NCI-H1105 treated with DMSO at 0.1 percent for 48 hours (cell line): ENCODE data around the gene ITFG1.
"Not testable (repeated sequence)": the region's sequence is repeated elsewhere in the genome, so short reads cannot be mapped to it uniquely, and the experiment has no call there.

Source experiments
- DNase-seq: peaks from one replicate; lab custom pipeline; 2025; lab: John Stamatoyannopoulos, UW

The ITFG1 gene

DNA sequence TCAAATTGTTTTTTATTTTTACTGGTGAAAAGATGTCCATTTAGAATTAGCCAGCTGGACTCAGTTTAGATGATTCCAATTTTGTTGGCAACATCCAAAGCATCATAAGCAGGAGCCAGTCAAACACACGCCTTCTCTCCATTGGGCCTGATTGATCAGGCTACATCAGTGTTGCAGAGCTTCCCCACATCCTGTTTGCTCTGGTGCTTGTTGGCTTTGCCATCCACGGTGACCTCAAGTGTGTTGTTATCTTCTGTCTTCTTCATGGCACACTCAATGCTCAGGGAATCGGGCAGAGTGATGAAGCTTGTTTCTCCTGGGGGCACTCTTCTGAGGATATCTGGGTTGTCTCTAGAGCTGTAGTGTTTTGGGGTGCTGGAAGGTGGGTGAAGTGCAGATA lies 310.8 kb downstream of the ITFG1 start:
- no peak for DNase-seq

DNA sequence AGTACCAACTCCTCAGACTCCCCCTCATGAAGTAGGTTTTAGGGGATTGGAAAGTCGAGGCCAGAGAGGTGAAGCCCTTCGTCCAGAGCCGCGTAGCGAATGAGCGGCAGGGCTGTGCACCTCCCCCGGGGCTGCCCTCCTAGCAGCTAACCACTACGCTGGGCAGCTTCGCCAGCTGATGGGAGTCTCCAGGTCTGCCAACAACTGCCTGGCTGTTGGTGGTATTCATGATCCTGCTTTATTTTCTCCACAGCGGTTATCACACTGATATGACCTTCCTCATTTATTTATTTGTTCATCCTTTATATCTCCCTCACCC lies 316.3 kb downstream of the ITFG1 start:
- DNase-seq, result no peak

DNA sequence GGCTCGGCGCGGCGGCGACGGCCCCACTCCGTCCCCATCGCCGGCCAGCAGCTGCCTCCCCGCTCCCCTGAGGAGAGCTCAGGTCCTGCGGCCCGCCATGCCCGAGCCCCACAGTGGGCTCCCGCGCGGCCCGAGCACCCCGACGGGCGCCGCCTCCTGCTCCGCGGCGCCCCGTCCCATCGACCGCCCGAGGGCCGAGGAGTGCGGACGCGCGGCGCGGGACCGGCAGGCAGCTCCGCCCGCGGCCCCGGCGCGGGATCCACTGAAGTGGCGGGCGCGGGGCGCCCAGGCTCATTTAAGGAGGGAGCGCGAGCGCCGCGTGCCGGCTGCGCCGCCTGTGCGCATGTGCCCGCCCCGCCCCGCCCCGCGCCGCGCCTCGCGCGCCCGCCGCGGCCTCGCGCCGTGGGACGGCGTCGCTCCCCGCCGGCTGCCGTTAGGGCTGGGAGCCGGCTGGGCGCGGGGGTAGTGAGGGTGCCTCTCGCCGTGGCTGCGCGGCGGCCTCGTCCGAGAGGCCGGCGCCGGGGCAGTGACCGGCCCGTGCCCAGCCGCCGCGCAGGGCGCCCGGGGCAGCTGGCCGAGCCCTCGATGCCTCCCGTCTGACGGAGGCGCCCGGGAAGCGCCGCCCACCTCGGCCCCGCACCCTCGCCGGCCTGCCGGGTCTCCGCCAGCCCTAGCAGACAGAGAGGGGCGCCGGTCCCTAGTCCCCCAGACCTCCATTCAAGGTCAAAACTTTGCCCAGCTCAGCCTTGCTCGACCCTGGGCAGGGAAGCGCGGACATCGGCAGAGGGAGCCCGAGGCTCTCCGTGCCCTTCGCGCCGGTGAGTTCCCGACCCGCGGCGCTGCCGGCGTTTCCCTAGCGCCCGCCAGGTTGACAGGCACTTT lies 316.9 kb downstream of the ITFG1 start, which contains the start of gene NETO2:
Gene NETO2 (minus strand): TSS at position 269 of the 882 bp plus-strand sequence. CDS start 333 bp downstream, outside the sequence.
- DNase-seq, result peak; percentile 71

DNA sequence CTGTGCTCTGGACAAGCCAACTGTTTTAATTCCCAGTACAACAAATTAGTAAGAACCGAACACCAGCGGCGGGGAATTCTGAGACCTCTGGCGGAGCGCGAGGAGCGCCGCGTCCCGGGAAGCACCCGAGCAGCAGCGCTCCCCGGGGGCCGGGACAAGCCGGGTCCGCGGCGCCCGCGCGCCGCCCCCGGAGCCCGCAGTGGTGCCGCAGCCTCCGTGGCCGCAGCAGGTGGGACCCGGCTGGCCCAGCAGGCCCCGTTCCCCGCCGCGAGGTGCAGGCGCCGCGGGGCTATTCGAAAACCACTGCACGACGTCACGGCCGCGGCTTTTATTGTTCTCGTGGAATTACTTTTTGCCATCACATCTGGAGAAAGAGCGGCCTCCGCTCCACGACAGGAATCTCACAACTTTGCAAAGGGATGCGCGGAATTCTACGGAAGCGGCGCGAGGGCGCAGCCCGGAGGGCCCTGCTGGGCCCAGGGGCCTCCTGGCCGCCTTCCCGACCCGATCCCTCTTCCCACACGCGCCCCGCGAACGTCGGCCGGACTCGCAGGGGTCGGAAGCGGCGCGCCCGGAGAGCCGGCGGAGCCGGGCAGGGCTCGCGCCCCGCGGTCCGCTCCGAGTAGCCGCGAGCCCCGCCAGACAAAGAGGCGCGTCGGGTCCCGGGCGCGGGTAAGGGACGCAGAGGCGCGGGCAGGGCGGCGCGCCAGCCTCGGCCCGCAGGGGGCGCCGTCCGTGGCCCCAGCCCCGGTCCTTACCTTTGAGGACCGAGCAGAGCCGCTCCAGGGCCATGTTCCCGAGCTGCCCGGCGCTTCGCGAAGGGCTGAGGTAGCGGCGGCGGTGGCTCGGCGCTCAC lies 317.8 kb downstream of the ITFG1 start:
- peak; percentile 76 for DNase-seq

DNA sequence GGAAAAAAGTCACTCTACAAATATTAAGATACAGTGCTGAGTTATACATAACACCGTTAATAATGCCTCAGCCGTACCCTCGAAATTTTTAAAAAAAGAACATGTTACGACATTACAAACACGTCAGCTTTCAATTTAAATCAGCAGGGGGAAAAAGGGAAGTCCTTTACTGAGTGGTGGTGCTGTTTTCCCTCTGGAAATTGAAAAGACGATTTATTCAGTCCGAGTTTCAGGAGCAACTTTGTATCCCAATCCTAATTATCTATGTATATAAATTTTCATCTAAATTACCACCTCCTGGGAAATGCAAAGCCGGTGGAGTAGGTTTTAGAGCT lies 318.4 kb downstream of the ITFG1 start:
- DNase-seq, result peak; percentile 51

DNA sequence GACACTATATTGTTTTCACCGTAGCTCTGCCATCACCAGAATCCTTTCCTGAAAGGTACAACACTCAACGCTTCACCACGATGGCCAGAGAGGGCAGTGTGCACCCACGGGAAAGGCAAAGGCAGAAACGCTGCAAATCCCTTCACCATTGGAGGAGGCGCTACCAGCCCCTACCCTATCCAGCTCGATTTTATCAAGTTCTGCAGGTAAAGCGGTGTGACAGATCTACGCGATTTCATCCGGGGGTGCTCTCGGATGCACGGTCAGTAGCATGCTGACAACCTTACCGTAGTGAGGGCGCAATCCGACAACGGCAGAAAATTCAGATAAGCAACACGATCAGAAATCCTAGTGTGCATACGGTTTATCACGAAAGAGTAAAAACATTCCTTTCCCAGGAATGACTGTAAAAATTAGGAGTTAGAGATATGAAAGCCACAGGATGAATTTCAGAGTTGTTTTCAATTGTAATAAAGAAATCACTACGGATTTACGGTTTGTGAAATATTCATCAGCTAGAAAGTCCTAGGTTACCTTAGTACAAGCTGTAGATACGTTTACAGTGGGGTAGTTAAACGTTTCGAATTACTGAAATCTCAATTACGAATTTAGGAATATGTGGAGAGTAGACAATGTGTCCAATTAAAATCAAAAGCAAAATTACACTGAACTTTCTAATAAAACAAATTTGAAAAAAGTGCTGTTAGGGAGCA lies 318.9 kb downstream of the ITFG1 start:
- peak; percentile 97 for DNase-seq

DNA sequence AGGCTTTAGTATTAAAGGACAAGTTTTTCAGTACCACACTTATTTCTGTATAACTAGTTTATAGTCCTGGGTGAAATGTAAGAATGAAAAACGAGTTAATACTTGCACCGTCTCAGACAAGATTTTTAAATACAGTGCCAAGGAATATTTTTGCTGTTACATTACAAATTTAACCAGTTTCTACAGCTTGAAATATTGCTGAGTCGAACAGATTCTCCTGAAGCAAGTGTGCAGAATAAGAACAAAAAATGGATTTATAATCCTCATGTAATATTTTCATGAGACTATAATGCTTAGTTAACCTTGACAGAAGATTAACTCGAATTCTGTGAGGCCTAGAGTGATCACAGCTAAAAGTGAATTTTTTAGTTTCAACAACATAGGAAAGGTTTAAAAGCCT lies 320.2 kb downstream of the ITFG1 start:
- no peak for DNase-seq

DNA sequence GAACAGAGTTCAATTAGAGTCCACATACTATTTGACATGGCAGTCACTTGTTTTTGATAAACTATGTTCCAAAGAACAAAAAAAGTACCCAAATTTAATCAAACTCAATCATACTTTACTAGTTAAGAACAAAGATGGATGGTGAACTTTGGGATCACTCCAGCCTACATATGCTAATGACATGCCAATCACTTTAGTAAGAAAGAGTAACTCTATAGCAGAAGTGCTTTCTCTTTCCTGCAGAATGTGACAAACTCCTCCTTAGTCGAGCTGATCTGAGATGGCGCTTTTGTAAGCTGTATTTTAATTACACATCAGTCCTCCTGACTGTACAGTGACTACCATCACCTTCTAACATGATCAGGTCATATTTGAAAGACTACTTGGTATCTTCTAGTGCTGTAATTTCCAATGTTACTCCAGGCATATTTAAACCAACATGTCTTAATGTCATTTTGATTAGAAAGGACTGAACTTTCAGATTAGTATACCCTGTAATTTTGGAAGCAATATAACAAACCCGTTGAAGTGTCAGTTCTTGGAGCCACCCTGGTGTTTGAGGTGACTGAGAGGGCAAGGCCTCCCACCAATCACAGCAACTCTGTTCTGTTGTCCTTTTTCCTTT lies 321.2 kb downstream of the ITFG1 start:
- DNase-seq, result no peak

DNA sequence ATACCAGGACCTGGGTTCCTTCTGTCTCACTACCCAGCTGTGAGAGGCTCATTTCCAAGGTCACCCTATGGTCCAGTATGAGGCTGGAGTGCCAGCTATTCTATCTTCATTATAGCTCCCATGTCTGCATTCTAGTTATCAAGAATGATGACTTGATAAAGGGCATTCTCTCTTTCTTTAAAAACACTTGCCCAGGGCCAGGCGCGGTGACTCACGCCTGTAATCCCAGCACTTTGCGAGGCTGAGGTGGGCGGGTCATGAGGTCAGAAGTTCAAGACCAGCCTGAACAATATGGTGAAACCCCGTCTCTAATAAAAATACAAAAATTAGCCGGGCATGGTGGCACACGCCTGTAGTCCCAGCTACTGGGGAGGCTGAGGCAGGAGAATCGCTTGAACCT lies 322.9 kb downstream of the ITFG1 start:
- DNase-seq, result not testable (repeated sequence)

DNA sequence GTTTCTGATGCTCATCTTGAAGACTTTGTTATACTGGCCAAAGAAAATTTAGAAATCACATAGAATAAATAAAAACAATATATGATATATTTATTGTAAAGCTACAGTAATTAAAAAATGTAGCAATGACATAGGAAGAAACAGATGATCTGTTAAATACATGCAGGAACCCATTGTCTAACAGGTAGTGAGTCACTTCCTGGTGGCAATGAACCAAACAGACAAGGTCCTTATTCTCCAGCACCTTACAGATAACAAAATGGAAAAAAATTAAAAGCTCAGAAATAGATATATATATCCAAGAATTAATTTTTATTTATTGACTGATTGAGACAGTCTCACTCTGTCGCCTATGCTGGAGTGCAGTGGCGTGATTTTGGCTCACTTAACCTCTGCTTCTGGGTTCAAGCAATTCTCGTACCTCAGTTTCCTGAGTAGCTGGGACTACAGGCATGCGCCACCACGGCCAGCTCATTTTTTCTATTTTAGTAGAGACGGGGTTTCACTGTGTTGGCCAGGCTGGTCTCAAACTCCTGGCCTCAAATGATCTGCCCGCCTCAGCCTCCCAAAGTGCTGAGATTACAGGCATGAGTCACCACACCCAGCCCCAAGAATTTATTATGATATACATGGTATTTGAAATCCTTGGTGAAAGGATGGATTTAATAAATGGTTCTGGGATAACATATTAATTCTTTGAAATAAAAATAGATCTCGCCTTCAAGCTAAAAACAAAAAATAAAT lies 324.6 kb downstream of the ITFG1 start:
- DNase-seq, result no peak

DNA sequence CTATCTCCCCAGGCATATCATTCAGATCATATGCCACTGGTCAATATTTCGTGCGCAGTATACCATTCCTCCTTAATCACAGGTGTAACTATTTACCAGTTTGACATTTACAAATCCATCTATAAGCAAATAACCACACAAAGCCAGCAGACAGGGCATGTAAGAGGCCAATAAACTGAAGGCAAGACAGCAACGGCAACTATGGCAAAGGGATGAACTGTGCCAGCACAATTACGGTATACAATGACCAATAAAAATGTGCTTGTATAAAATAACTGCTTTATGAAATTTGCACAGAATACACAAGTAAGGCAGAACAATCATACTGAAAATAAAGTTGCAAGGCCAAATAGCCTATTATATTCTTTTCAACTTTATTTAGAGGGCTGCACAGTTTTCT lies 326.3 kb downstream of the ITFG1 start:
- no peak for DNase-seq

DNA sequence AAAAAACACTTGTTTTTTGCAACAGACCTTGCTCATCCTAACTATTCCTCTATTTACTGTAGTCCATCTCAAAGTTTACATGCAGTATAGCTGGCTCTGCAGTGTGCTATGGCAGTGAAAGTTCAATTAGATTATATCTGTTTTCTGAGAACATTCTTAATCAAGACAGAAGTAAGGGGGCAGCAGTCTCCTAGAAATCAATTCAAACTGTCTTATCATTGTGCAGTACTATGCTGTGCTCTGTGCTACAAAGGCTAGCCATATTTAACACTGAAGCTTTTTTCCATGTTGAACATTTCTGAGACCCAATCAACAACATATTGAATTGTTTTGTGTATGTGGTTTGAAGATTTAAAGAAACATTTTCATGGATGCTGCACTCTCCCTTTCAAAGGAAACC lies 328.6 kb downstream of the ITFG1 start:
- peak; percentile 13 for DNase-seq

DNA sequence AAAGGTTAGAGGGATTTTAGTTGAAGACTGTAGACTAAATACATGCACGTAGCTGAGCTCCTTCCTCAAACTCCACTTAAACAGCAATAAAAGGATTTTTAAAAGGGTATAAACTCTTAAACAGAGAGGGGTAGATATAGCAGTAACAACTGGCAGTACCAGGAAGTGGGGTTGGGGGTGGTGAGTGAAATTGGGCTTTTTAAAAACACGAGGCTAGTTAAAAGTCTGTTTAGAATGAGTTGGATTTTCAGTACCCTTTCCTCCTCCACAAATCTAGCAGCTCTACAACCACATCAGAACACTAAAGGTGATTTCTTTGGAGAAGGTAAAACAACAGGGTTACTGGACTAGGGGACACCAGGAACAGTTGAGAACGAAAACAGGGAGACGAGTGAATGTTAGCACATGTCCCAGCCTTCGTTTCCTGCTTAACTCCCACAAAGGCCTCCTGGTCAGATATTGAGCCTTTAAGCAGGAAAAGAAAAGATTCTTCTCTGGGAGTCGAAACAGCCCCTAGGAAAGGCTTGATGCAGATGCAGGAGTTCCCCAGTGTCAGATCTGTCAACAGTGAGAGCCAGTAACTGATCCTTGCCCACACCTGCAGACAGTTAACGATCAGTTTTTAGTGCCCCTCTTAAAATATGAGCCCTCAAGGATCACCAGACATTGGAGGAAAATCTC lies 331.0 kb downstream of the ITFG1 start:
- no peak for DNase-seq

DNA sequence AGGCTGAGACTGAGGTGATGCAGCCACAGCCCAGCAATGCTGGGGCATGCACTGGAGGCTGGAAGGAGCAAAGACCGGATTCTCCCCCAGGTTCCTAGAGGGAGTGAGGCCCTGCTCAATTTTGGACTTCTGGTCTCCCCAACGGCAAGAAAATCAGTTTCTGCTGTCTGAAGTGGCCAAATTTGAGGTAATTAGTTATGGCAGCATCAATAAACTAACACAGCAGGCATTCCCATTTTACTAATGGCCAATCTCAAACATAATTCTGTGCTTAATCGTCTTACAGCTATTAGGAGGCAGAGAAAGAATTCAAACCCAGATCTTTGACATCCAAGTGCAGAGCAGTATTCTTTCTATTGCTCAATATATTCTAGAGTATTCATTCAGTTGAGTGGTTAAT lies 333.3 kb downstream of the ITFG1 start:
- DNase-seq, result no peak

DNA sequence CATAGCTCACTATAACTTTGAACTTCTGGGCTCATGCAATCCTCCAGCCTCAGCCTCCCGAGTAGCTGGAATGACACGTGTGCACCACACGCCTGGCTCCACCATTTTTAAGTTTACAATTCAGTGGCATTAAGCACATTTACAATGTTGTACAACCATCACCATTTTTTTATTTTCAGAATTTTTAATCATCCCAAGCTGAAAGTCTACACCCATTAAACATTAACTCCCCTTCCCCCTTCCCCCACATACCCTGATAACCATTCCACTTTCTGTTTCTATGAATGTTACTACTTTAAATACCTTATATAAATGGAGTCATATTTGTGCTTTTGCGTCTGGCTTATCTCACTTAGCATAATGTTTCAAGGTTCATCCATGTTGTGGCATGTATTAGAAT lies 335.1 kb downstream of the ITFG1 start:
- DNase-seq, result no peak

DNA sequence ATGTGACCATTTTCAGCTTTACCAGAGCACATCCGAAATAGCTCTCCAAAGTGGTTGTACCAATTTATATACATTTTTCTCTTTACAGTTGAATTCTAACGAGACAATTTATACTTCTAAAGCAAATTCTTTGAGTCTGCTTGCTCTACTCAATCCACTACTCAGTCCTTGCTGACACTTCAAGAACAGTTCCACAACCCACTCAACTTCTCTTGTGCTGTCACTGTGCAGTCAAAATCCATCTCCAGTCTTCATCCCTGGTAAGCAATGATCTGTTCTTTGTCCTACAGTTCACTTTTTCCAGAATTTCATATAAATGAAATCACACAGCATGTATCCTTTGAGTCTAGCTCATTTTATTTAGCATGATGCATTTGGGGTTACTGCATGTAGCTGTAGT lies 347.7 kb downstream of the ITFG1 start:
- no peak for DNase-seq

DNA sequence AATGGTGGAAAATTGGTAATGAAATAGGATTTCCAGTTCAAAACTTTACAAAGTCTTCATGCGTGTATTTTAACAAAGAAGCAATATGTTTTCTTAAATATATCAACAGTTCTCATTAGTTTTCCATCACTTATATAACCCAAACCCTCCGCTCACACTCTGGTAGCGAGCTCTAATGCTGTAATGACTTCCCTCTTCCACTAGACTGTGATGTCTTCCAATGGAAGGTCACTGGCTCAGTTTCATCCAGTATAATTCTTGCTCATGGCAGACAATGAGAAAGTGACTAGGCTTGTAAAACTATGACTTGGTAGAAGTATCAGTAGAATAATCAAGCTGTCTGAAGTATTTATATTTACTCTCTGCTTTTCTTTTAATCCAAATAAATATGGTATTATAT lies 349.9 kb downstream of the ITFG1 start:
- no peak for DNase-seq

DNA sequence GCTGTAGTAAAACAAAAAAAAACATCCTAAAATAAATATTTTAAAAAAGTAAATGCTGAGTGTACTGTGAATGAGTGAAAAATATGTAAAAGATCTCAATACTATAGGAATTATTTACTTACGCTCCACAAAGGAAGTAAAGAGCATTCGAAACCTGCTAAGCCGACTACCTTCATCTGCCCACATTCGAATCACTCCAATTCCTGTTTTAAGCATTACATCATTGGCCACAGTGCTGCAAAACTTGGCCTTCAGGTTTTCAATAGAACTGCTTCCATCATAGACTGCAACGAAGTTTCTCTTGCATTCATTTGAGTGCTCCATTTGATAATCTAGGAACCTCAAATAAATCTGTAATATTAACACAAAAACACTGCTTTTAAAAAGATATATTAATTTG lies 351.5 kb downstream of the ITFG1 start:
- no peak for DNase-seq
